Measurements from ENCODE around the gene BMI1.

BMI1 gene

DNA sequence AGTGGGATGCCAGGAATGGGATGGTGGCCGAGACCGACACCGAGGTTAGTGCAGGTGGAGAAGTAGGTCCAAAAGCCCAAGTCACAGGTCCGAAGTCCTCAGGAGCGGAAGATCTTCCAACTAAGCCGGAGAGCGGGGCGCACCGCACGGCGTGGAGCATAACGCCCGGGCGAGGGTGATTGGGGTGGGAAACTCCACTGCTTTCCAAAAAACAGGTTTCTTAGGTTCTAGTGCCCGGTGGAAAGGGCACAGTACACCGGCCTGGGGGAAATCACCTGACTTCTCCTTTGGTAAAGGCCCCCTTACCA, 13.0 kb downstream of the BMI1 start:
- DNase-seq: no peak
- TF ChIP-seq, protein P1, sequence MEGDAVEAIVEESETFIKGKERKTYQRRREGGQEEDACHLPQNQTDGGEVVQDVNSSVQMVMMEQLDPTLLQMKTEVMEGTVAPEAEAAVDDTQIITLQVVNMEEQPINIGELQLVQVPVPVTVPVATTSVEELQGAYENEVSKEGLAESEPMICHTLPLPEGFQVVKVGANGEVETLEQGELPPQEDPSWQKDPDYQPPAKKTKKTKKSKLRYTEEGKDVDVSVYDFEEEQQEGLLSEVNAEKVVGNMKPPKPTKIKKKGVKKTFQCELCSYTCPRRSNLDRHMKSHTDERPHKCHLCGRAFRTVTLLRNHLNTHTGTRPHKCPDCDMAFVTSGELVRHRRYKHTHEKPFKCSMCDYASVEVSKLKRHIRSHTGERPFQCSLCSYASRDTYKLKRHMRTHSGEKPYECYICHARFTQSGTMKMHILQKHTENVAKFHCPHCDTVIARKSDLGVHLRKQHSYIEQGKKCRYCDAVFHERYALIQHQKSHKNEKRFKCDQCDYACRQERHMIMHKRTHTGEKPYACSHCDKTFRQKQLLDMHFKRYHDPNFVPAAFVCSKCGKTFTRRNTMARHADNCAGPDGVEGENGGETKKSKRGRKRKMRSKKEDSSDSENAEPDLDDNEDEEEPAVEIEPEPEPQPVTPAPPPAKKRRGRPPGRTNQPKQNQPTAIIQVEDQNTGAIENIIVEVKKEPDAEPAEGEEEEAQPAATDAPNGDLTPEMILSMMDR (IDR thresholded peaks at IDR 0.05; ENCODE audit: low read depth, low read length): no peak
- peaks cover 4% of the 10 kb centered on the region for H3K36me3 ChIP-seq
- no peak overlapping the region for H3K27ac ChIP-seq
- no peak overlapping the region for H3K4me3 ChIP-seq (ENCODE audit: low read depth, low read length)
- no peaks in the 10 kb centered on the region for H3K27me3 ChIP-seq (ENCODE audit: insufficient read depth, low read depth, severe bottlenecking)
- no peaks in the 10 kb centered on the region for H3K9me3 ChIP-seq (ENCODE audit: severe bottlenecking)

DNA sequence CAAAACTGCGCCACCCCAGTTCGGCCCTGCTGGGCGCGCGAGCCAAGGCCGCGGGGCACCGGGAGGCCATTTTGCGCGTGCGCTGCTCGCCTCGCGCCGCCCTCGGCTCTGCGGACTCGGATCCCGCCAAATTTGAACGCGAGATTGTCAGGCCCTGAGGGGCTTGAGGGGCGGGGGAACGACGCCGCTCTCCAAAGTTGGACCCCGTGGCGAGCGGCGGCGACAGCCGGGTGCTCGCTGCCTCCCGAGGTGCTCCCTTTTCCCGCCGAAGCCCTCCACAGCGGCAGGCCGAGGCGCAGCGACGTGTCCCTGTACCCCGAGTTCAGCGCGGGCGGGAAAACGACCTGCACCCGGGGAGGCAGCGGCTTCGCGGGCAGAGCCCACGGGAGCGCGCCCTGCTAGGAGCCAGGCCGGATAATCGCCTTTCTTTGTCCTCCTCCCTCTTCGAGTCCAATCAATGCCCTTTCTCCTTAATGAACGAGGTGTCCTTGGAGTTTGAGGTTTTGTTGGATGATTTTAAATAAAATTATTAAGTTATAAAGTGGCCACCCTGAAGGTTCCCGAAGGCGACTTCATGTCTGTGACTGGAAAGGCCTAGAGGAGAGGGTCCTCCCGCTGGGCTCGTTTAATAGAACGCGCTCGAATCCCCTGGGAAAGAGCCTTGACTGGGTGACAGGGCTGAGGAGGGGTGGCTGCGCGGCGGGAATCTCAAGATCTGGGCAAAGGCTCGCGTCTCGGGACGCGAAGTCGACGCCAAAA, 13.7 kb downstream of the BMI1 start:
- TF ChIP-seq, protein P1 (IDR thresholded peaks at IDR 0.05; ENCODE audit: low read depth, low read length): no peak
- Histone ChIP-seq H3K4me3 (ENCODE audit: low read depth, low read length) (no peak overlapping the region), H3K36me3 (no peaks in the 10 kb centered on the region; the same call in 1 of the 2 replicates), H3K9me3 (ENCODE audit: severe bottlenecking) (no peaks in the 10 kb centered on the region), H3K27me3 (ENCODE audit: insufficient read depth, low read depth, severe bottlenecking) (no peaks in the 10 kb centered on the region), H3K27ac (no peak overlapping the region)
- no peak for DNase-seq

DNA sequence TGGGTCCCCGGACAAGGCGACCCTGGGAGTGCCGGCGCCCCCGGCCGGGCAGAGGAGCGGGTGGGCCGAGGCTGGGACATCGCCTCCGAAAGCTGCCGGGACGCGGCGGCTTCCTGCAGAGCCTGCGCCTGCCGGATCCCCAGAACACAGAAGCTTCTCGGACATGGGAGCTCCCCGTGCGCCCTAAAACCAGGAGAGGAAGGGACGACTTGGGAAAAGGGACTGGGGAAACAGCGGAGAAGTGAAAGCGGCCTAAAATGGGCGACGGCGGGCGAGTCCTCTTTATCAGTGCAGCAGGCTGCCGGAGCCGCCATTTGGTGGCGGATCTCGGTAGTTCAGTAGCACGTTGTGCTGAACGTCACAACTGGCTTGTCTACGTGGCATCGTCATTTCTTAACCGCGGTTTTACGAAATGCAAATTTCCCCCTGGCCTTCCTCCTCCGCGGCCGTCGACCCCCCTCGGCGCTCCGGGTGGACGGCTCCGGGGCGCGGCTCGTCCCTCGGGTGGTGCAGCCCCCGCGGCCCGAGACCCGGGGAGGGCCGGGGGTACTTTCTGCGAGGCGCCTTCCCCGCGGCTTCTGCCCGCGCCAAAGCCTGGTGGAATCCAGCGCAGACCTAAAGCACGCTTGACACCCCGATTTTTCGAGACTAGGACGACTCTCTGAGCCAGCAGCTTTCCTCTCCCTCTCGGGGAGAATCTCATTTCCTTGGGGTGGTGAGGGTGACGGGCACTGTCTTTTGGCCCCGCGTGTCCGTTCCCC, 14.5 kb downstream of the BMI1 start:
- Histone ChIP-seq H3K4me3 (ENCODE audit: low read depth, low read length) (no peak overlapping the region), H3K9me3 (ENCODE audit: severe bottlenecking) (no peaks in the 10 kb centered on the region), H3K27me3 (ENCODE audit: insufficient read depth, low read depth, severe bottlenecking) (no peaks in the 10 kb centered on the region), H3K36me3 (no peaks in the 10 kb centered on the region), H3K27ac (no peak overlapping the region)
- no peak for DNase-seq
- TF ChIP-seq, protein P1 (IDR thresholded peaks at IDR 0.05; ENCODE audit: low read depth, low read length): no peak

DNA sequence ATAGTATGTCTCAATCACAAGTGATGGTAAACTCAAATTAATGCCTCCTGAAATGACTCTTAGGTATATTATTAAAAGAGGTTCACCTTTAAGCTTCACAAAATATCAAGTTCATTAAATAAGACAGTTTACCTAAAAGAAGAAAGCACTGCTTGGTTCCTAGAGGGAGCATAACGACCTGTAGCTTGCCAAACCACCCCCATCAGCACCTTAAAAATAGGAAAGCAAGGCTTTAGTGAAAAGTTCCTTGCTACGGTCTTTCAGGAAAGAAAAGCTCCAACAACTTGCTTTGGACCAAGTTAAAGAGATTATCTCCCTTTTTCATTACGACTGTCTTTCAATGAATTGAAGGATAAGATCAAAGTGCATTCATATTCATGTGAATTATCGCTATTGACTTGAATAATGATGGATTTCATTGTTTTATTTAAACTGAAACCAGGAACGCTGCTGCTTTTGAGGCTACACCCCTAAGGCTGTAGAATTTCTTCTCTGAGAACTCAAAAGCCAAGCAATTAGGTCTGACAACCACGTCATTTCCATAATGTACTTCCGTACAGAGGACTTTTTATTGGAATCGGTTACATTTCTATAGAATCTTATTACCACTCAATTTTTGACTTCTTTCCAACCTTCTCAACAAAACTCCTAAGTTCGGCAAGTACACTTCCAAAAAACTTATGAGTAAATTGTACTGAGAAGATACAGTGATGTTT, 17.4 kb downstream of the BMI1 start:
- no peak for DNase-seq

DNA sequence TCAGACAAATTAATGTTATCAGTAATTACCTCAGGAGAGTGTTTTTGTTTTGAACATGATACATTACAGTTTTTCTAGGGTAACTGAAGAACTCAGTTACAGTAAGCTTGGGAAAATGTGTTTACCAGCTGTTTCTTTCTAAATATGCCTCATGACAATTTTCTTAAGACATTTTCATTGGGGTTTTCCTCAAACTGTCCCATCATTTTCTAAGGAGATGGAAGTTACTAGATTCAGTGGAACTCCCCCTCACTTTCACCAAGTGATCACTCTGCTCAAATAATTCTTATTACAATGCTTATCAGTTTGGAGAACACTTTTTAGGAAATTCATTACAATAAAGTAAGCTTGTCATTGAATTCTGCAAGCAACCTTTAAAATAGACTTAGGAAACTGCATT, 18.0 kb downstream of the BMI1 start:
- H3K27me3 ChIP-seq (ENCODE audit: insufficient read depth, low read depth, severe bottlenecking): no peaks in the 10 kb centered on the region

More for the DNA sequence above, 17.4 kb downstream of the BMI1 start:
- Histone ChIP-seq H3K4me3 (ENCODE audit: low read depth, low read length) (no peak overlapping the region), H3K27me3 (ENCODE audit: insufficient read depth, low read depth, severe bottlenecking) (no peaks in the 10 kb centered on the region), H3K27ac (no peak overlapping the region), H3K9me3 (ENCODE audit: severe bottlenecking) (no peaks in the 10 kb centered on the region), H3K36me3 (no peaks in the 10 kb centered on the region)
- TF ChIP-seq, protein P1 (IDR thresholded peaks at IDR 0.05; ENCODE audit: low read depth, low read length): no peak

More for the DNA sequence above, 18.0 kb downstream of the BMI1 start:
- TF ChIP-seq, protein P1 (IDR thresholded peaks at IDR 0.05; ENCODE audit: low read depth, low read length): no peak
- no peak overlapping the region for H3K4me3 ChIP-seq (ENCODE audit: low read depth, low read length)
- no peak overlapping the region for H3K27ac ChIP-seq
- H3K9me3 ChIP-seq (ENCODE audit: severe bottlenecking): no peaks in the 10 kb centered on the region
- no peak for DNase-seq
- no peaks in the 10 kb centered on the region for H3K36me3 ChIP-seq

Measured in WERI-Rb-1 (cell line).